Gastroesophageal sphincter (tissue), 4 donors: ENCODE data around the gene ISLR. TPM values are rescaled to one million over a fixed set of nuclear protein-coding genes. Genes with fewer than 3 reads are reported as not detected.

Experiments
- ATAC-seq: fragments of 150-250 bp; one replicate; pipeline ENCODE4 v1.9.1; 2016; ENCODE audit warnings: mild to moderate bottlenecking, moderate library complexity
- H3K27ac ChIP-seq, 4 donors: fragments of 200-600 bp; sonication (generic) in 3 of 4; 1 replicate in 3 of 4; 2 replicates in 1 of 4; pipeline ENCODE4 v1.5.1; 2016 to 2019
- H3K27me3 ChIP-seq: fragments of 200-600 bp; sonication (generic); one replicate; pipeline ENCODE4 v1.5.1; 2019
- H3K36me3 ChIP-seq, 2 donors: fragments of 200-600 bp; sonication (generic); one replicate each; pipeline ENCODE4 v1.5.1; 2019; ENCODE audit warnings: control low read depth in 1 of 2
- H3K4me1 ChIP-seq, 3 donors: fragments of 200-600 bp; sonication (generic); 1 replicate in 2 of 3; 2 replicates in 1 of 3; pipeline ENCODE4 v1.5.1; 2016 to 2019; ENCODE audit warnings: control low read depth in 2 of 3
- H3K4me3 ChIP-seq, 2 donors: fragments of 200-600 bp; sonication (generic); one replicate each; pipeline ENCODE4 v1.5.1; 2019; ENCODE audit warnings: mild to moderate bottlenecking in 1 of 2, moderate library complexity in 1 of 2
- H3K9me3 ChIP-seq, 3 donors: fragments of 200-600 bp; sonication (generic); one replicate each; pipeline ENCODE4 v1.5.1; 2017 to 2019; ENCODE audit warnings: control low read depth in 2 of 3
- EP300 ChIP-seq: sonication (generic); formaldehyde crosslinking; IDR thresholded peaks from one replicate; pipeline ENCODE4 v1.6.1; 2017; ENCODE audit warnings: antibody characterized with exemption, mild to moderate bottlenecking
- POLR2A ChIP-seq, 2 donors: fragments of 450-650 bp; IDR thresholded peaks; one replicate each; pipeline ENCODE4 v1.6.1; 2017; ENCODE audit warnings: antibody characterized with exemption in 2 of 2, mild to moderate bottlenecking in 2 of 2, moderate library complexity in 1 of 2
- POLR2AphosphoS5 ChIP-seq: sonication (generic); formaldehyde crosslinking; IDR thresholded peaks from one replicate; pipeline ENCODE4 v1.6.1; 2017; ENCODE audit warnings: antibody characterized with exemption
- WGBS, 2 donors: methylation state at CpG; one replicate each; pipeline ENCODE4 v1.1.5; 2018; ENCODE audit warnings: low coverage in 1 of 2; 5-methylcytosine and 5-hydroxymethylcytosine counted together
- total RNA-seq, 4 donors: library from RNA; depleted of rRNA; stranded (reverse); fragments of >200 nt; gene quantifications; one replicate each; pipeline ENCODE4 v1.1.0, GENCODE V29; 2016
- TF ChIP-seq, protein P1 (sequence below), 4 experiments: fragments of 200-600 bp in 2 of 4; fragments of 450-650 bp in 2 of 4; sonication (generic) in 1 of 4; IDR thresholded peaks; one replicate each; pipeline ENCODE4 v1.5.1; 2017 to 2019; ENCODE audit warnings: antibody characterized with exemption in 4 of 4, mild to moderate bottlenecking in 2 of 4, moderate library complexity in 2 of 4

Gene ISLR
- total RNA-seq, 4 donors from 2014 or later = 52.6 to 152 (median 89.5) TPM

DNA sequence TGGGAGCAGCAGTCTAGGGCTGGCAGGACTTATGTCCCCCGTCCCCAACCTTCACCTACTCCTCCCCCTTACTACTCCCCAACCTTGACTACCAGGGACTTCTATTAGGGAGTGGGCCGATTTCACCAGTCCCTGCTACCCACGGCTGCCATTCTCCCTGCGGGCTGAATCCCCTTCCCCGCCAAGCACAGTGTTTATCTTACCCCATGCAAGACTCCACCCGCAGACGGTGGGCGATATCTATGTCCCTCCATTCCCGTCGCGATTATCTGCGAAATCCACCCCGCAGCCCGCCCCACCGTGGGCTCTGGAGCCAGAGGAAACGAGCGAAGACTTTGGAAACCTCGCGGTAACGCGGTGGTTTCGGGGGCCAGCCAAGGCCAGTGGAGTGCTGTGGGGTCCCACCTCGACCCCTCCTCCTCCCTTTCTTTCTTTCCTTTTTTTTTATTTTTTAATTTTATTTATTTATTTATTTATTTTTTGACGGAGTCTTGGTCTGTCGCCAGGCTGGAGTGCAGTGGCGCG is 38.4 kb upstream of the ISLR start:
- H3K27ac ChIP-seq = peak overlapping the region in 1 of 4 donors; percentile 85
- peaks cover 0 to 58% (median 23%) of the 10 kb centered on the region in 3 donors for H3K4me1 ChIP-seq
- no peak for ATAC-seq
- peaks cover 0 to 16% (median 0%) of the 10 kb centered on the region in 3 donors for H3K9me3 ChIP-seq
- 37 to 47% methylated on average over 13 to 25 of the region's 27 CpGs for WGBS, 2 donors
- no peak overlapping the region for H3K4me3 ChIP-seq
- TF ChIP-seq EP300 (no peak), POLR2AphosphoS5 (no peak), POLR2A (IDR thresholded peaks at IDR 0.05) (no peak)
- TF ChIP-seq, protein P1, sequence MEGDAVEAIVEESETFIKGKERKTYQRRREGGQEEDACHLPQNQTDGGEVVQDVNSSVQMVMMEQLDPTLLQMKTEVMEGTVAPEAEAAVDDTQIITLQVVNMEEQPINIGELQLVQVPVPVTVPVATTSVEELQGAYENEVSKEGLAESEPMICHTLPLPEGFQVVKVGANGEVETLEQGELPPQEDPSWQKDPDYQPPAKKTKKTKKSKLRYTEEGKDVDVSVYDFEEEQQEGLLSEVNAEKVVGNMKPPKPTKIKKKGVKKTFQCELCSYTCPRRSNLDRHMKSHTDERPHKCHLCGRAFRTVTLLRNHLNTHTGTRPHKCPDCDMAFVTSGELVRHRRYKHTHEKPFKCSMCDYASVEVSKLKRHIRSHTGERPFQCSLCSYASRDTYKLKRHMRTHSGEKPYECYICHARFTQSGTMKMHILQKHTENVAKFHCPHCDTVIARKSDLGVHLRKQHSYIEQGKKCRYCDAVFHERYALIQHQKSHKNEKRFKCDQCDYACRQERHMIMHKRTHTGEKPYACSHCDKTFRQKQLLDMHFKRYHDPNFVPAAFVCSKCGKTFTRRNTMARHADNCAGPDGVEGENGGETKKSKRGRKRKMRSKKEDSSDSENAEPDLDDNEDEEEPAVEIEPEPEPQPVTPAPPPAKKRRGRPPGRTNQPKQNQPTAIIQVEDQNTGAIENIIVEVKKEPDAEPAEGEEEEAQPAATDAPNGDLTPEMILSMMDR (IDR thresholded peaks at IDR 0.05) = no peak
- peaks cover 94% of the 10 kb centered on the region for H3K27me3 ChIP-seq
- H3K36me3 ChIP-seq = no peaks in the 10 kb centered on the region

DNA sequence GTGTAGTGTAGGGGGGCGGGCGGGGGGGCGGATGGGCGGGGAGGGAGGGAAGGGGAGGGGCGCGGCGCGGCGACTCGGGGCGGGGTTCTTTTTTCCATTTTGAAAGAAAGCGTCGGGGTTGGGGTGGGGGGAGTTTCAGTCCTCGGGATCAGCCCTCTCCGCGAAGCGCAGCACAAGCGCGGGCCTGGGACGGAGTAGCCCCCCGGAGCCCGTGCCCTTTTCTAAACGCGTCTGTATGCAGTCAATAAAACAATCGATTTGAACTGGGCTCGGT is 37.0 kb upstream of the ISLR start:
- peaks cover 0 to 51% (median 15%) of the 10 kb centered on the region in 3 donors for H3K4me1 ChIP-seq
- no peak for ATAC-seq
- H3K27me3 ChIP-seq = peaks cover 84% of the 10 kb centered on the region
- no peaks in the 10 kb centered on the region for H3K36me3 ChIP-seq
- peak overlapping the region; percentile 25 to 59 for H3K4me3 ChIP-seq
- TF ChIP-seq POLR2A (IDR thresholded peaks at IDR 0.05) = no peak
- TF ChIP-seq POLR2AphosphoS5 = no peak
- TF ChIP-seq, protein P1 (IDR thresholded peaks at IDR 0.05) = no peak
- TF ChIP-seq EP300 = no peak
- H3K27ac ChIP-seq = peak overlapping the region in 3 of 4 donors; percentile 74 to 85 (median 77)
- H3K9me3 ChIP-seq = peaks cover 0 to 16% (median 0%) of the 10 kb centered on the region in 3 donors
- 4% methylated on average over 11 of the region's 26 CpGs; no CpG with 5 or more reads in 1 of the 2 donors for WGBS, 2 donors

DNA sequence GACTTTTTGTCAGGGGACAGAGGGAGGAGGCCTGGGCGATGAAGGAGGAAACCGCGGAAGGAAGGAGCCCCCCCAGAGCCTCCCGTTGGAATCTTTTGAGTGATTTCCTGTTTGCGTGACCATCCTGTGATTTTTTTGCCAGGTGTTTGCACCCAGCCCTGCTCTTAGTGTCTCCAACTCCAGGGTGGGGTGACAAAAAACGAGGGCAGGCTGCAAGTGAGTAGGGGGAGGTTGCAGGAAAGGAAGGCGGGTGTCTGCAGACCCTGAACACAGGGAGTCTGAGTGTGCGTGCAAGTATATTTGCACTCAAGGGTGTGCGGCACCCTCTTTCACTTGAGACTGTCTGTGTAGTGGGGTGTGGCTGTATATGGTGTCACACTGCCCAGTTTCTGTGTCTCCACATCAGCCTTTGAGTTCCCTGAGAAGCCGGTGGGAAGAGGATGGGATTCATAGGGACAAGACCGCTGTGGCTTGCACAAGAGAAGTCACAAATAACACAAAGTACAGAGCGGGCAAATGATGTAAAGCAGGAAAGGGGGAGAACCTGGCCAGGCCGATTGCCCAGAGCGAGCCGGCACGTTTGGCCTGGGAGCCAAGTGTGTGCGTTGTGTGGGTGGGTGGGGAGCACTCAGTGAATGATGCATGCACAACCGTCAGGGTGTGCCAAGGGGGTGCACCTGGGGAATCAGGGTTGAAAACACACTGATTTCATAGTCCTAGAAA is 36.5 kb upstream of the ISLR start:
- 23 to 24% methylated on average over 7 to 17 of the region's 18 CpGs for WGBS, 2 donors
- Histone ChIP-seq H3K27ac (peak overlapping the region in 3 of 4 donors; percentile 74 to 85 (median 77)), H3K4me1 (peaks cover 0 to 51% (median 15%) of the 10 kb centered on the region in 3 donors), H3K4me3 (peak overlapping the region; percentile 25 to 59), H3K9me3 (peaks cover 0 to 16% (median 0%) of the 10 kb centered on the region in 3 donors), H3K27me3 (peaks cover 79% of the 10 kb centered on the region), H3K36me3 (no peaks in the 10 kb centered on the region)
- no peak for TF ChIP-seq POLR2AphosphoS5
- TF ChIP-seq POLR2A (IDR thresholded peaks at IDR 0.05) = no peak
- TF ChIP-seq, protein P1 (IDR thresholded peaks at IDR 0.05) = no peak
- no peak for TF ChIP-seq EP300
- ATAC-seq = no peak

DNA sequence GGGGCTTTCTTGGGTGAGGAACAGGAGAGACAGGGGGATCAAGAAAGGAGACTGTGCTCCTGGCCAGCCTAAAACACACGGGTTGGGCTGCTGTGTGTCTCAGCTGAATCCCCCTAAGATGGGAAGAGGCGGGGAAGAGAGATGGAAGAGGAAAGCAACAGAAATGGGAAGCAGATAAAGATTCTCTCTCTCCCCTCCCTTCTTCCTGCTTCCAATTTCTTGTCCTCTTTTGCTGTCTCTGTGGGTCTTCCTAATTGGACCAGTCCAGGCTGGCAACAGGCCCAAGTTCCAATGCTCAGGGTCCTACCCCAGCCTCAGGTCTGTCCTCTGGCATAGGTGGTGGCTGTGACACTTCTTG is 36.0 kb upstream of the ISLR start:
- Histone ChIP-seq H3K4me1 (peaks cover 0 to 50% (median 15%) of the 10 kb centered on the region in 3 donors), H3K9me3 (peaks cover 0 to 16% (median 0%) of the 10 kb centered on the region in 3 donors), H3K36me3 (no peaks in the 10 kb centered on the region), H3K27me3 (peaks cover 74% of the 10 kb centered on the region), H3K27ac (peak overlapping the region in 3 of 4 donors; percentile 74 to 85 (median 77)), H3K4me3 (no peak overlapping the region)
- no peak for ATAC-seq
- TF ChIP-seq EP300 (no peak), POLR2A (IDR thresholded peaks at IDR 0.05) (no peak), POLR2AphosphoS5 (no peak)
- TF ChIP-seq, protein P1 (IDR thresholded peaks at IDR 0.05) = no peak
- 61 to 100% methylated on average over 1 to 2 of the region's 2 CpGs for WGBS, 2 donors

DNA sequence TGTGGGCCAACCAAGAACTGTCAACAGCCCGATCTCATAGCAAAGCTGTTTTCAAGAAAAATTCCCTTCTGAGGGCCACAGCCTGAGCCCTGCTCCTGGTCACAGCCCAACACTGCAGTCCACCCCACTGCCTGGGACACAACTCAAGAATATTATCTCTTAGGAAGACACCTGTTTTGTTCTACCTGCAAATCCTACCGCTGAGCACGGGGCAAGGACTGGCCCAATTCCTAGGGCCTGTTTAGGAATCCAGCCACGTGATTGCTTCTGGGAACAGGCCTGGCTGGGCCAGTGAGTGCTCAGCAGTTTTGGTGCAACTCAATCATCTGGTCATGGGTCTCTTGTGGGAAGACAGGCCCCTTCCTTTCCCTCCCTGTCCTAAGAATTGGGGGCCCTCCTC is 34.9 kb upstream of the ISLR start:
- H3K27ac ChIP-seq = no peak overlapping the region
- no peak for ATAC-seq
- TF ChIP-seq POLR2A (IDR thresholded peaks at IDR 0.05) (no peak), EP300 (no peak), POLR2AphosphoS5 (no peak)
- TF ChIP-seq, protein P1 (IDR thresholded peaks at IDR 0.05) = no peak
- WGBS, 2 donors = 100% methylated on average over 1 of the region's 4 CpGs
- peaks cover 0 to 6% (median 0%) of the 10 kb centered on the region in 3 donors for H3K9me3 ChIP-seq
- H3K4me3 ChIP-seq = no peak overlapping the region
- H3K4me1 ChIP-seq = peaks cover 0 to 41% (median 15%) of the 10 kb centered on the region in 3 donors
- H3K27me3 ChIP-seq = peaks cover 63% of the 10 kb centered on the region
- no peaks in the 10 kb centered on the region for H3K36me3 ChIP-seq
